HG03460 (cell line): ENCODE data around the gene NEURL1.
"Not testable (repeated sequence)": the region's sequence is repeated elsewhere in the genome, so short reads cannot be mapped to it uniquely, and the experiment has no call there.

Experiments used
- ATAC-seq: cut with Tn5 transposase; IDR thresholded peaks from one replicate; pipeline ENCODE4 v1.9.1; 2021; ENCODE audit not compliant: unreplicated experiment

Gene NEURL1

GRCh38 chr10:103602028-103602851 lies 108.7 kb downstream of the NEURL1 start:
- ATAC-seq = no peak

GRCh38 chr10:103602852-103603155 lies 109.3 kb downstream of the NEURL1 start:
- no peak for ATAC-seq

GRCh38 chr10:103603382-103603781 lies 109.9 kb downstream of the NEURL1 start:
- no peak for ATAC-seq

GRCh38 chr10:103605359-103606096 lies 112.0 kb downstream of the NEURL1 start:
- no peak for ATAC-seq

GRCh38 chr10:103606097-103606438 lies 112.6 kb downstream of the NEURL1 start:
- not testable (repeated sequence) for ATAC-seq

GRCh38 chr10:103607051-103607450 lies 113.5 kb downstream of the NEURL1 start:
- not testable (repeated sequence) for ATAC-seq

GRCh38 chr10:103608056-103608455 lies 114.6 kb downstream of the NEURL1 start:
- ATAC-seq = not testable (repeated sequence)

GRCh38 chr10:103609231-103610082 lies 116.0 kb downstream of the NEURL1 start:
- ATAC-seq = no peak

GRCh38 chr10:103610083-103610472 lies 116.6 kb downstream of the NEURL1 start:
- no peak for ATAC-seq

- no peak for ATAC-seq
Observed at GRCh38 chr10:103610921-103611511, 117.5 kb downstream of the NEURL1 start.

- ATAC-seq = no peak
Observed at GRCh38 chr10:103612462-103613365, 119.2 kb downstream of the NEURL1 start.

- no peak for ATAC-seq
Observed at GRCh38 chr10:103613616-103614015, 120.1 kb downstream of the NEURL1 start.

- no peak for ATAC-seq
Observed at GRCh38 chr10:103614306-103615158, 121.0 kb downstream of the NEURL1 start.

- no peak for ATAC-seq
Observed at GRCh38 chr10:103616705-103617601, 123.4 kb downstream of the NEURL1 start.

- ATAC-seq = no peak
Observed at GRCh38 chr10:103617602-103618385, 124.3 kb downstream of the NEURL1 start.

GRCh38 chr10:103618575-103619423 lies 125.3 kb downstream of the NEURL1 start:
- no peak for ATAC-seq
